NT2/D1 (cell line): ENCODE data around the gene CNIH1.

ENCODE experiments used
- SUZ12 ChIP-seq: IDR thresholded peaks from 2 replicates; pipeline ENCODE4 v1.6.1; 2011; ENCODE audit not compliant: insufficient read length, insufficient read depth; ENCODE audit errors: extremely low read depth
- YY1 ChIP-seq: IDR thresholded peaks from 2 replicates; pipeline ENCODE4 v1.6.1; 2011; ENCODE audit not compliant: insufficient read length, insufficient read depth
- ZNF274 ChIP-seq: IDR thresholded peaks from 2 replicates; pipeline ENCODE4 v1.6.1; 2011; ENCODE audit warnings: mild to moderate bottlenecking, low read depth, low read length

- TF ChIP-seq SUZ12 (no peak), ZNF274 (no peak), YY1 (no peak)
Observed at GRCh38 chr14:54428527-54428926, 12.6 kb downstream of the CNIH1 start.
